GM21423 (cell line): Measurements from ENCODE around the gene NBEA.
A peak's percentile ranks its signal among the peaks of the same experiment; 100 is the strongest.
"Not testable (repeated sequence)": the region's sequence is repeated elsewhere in the genome, so short reads cannot be mapped to it uniquely, and the experiment has no call there.

Source experiments
- ATAC-seq: cut with Tn5 transposase; IDR thresholded peaks from one replicate; pipeline ENCODE4 v1.9.1; 2021; ENCODE audit warnings: mild to moderate bottlenecking, moderate library complexity; ENCODE audit not compliant: unreplicated experiment

NBEA gene

GRCh38 chr13:35630551-35631275, 688.6 kb downstream of the NBEA start:
- ATAC-seq: peak; percentile 84

DNA sequence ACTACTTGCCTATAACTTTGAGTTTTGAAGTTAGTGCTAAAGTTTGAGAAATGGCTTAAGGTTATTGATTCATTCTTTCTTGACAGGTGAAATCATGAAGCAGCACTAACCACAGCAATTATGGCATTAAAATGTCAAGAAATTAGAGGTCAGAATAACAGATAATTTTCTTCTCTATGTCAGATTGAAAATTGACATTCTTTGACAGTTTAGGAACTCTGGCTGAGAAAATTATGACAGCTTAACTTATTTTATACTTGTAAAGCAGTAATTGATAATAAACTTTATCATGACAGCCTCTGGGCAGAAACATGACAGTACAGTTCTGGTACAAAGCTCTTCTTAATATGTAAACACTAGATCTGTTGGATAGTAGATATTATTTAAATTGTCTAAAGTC, 689.6 kb downstream of the NBEA start:
- ATAC-seq: no peak

- no peak for ATAC-seq
Observed at GRCh38 chr13:35643625-35644024, 701.6 kb downstream of the NBEA start.

GRCh38 chr13:35646056-35646774, 704.1 kb downstream of the NBEA start:
- no peak for ATAC-seq

DNA sequence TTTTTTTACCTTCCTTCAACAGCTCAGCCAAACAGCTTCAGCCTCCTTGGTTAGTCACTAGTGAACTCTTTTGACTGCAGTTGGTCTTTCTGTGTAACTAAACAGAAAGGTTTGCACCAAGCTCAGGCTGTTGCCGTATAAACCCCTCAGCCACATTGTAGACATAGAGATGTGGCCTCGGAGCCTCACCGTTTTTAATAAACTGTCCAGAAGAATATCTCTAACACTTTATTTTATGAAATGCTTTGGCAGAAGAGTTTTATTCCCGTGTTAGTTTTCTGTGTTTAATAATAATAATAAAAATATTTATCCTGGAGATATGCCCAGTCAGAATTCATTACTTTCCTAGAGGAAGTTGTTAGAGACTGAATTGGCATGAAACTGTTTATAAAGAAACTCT, 706.1 kb downstream of the NBEA start:
- ATAC-seq: no peak

GRCh38 chr13:35649162-35649561, 707.1 kb downstream of the NBEA start:
- no peak for ATAC-seq

- no peak for ATAC-seq
Observed at GRCh38 chr13:35659796-35660195, 717.7 kb downstream of the NBEA start.

DNA sequence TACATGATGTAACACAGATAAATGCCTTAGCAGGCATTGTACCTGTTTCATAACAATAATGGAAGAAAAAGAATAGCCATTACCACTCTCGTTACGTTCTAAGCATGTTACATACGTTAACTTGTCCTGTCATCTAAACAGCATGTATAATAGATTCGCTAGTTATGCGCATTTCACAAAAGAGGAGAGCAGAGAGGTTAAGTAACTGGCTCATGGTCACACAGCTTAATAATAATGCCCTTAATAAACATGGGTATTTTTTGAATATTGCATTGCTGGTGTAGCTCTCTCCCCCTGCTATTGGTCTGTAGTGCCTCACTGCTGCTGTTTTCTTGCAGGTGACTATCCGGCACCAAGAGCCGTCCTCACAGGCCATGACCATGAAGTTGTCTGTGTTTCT, 722.7 kb downstream of the NBEA start:
- no peak for ATAC-seq

GRCh38 chr13:35669321-35669720, 727.3 kb downstream of the NBEA start:
- ATAC-seq: no peak

- no peak for ATAC-seq
Observed at GRCh38 chr13:35672611-35673010, 730.5 kb downstream of the NBEA start.

- no peak for ATAC-seq
Observed at GRCh38 chr13:35675651-35676050, 733.6 kb downstream of the NBEA start.

- ATAC-seq: not testable (repeated sequence)
Observed at GRCh38 chr13:35677863-35678262, 735.8 kb downstream of the NBEA start.

DNA sequence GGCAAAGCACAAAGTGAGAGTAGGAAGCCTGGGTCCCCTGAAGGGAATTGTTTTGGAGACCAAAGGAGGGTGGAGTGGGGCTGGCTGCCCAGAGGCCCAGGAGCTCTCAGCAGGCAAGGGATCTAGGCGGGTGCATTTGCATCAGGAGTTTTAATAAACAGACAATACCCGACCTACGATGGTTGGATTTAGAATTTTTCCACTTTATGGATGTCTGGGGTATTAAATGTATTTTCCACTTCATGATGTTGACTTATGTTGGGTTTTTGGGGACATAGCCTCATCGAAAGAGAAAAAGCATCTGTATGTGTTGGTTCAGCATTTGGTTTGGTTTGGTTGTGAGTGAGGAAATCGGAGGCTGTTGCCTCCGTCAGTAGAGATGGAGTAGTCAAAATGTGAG, 739.6 kb downstream of the NBEA start:
- no peak for ATAC-seq

DNA sequence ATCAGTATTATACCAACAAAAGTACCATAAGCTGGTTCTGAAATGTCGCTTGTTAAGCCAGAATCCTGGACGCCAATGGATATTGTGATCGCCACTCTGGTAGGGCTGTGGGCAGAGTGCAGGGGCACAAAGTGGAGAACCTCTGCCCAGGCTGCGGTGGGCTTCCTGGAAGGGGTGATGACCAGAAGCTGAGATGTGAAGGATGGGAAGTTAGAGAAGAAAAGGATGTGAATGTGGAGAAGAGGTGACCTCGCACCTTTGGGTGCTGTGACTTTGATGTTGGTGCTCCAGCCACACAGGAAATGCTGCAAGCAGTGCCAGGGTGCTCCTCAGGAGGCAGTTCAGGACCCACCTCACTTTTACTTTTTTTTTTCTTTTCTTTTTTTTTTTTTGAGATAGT, 742.4 kb downstream of the NBEA start:
- no peak for ATAC-seq

DNA sequence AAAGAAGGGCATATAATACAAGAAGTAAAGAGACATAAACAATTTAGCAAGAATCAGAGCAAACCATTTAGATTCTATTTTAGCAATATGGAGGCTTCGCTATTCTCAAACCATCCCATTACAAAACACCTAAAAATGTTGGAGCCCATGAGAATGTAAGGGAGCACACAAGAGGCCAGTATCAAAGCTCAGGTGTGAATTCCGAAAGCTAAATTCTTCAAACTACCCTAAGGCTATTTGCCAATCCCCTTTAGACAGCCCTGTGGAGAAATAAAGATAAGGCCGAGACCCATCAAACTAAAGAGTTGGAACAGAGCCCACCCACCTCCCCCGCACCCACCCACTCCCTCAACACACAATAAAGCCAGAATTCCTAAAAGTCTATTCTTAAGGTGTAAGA, 745.3 kb downstream of the NBEA start:
- no peak for ATAC-seq

DNA sequence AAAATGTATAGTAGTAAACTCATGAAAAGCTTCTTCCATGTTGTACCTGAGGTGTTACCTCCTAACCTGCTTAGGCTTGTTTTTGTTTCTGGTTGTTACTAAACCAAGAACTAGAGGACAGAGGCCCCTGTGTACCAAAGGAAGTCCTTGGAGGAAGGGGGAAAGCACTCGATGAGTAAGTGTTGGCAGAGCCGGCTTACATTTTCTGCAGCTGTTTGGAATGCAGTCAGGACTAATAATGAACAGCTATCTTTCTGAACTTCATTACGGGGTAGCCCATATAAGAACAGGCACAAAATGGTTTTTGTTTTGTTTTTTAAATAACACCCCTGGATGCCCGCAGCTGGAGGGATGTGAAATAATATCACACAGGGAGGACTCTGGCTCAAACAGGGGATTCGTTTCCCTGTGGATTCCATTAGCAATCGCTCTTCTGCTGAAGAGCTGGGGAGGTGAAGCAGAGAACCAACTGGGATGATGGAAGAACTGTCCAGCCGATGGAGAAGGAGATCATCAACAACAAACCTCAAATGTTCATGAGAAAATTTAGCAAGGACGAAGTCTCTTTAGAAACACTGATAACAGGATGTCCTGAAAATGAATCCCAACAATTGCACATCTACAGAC, 748.6 kb downstream of the NBEA start:
- ATAC-seq: no peak

DNA sequence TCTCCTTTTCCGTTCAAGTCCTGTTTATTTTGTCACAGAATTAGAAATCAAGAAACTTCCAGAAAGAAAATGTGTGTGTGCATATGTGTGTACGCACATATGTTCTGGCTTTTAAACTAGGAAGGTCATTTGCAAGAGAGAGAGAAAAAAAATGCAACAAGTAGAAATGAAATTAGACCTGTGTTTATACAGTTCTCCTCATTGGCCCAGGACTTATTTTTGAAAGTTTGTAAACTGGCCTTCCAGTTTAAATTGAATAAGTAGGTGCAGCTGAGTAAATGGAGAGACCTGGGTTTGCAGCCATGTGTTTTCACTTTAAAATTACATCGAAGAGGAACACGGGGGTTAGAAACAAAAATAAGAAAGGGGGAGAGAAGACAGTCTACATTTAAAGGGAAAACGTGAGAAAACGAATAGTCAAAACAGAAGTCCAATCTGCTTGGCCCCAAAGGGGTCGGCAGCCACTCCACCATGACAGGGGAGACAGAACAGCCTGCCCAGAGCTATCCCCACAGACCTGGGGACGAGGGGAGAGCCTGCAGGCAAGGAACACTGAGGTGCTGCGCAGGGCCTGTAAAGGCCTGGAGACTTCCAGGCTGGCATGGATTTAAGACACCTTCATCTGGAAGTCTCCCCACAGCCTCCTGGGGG, 751.2 kb downstream of the NBEA start:
- no peak for ATAC-seq

DNA sequence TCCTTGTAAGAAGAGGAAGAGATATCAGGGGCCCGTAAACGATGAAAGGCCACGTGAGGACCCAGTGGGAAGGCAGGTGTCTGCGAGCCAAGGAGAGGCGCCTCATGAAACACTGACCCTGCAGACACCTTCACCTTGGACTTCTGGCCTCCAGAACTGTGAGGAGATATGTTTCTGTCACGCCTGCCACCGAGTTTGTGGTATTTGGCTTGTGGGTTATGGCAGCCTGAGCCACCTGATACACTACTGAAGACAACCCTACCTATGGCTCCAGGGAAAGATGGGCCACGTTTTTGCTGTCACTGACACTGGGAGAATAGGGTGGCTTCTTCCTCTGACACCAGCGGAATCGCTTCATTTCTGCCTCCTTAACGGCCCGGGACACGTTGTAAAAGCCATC, 752.0 kb downstream of the NBEA start:
- no peak for ATAC-seq

DNA sequence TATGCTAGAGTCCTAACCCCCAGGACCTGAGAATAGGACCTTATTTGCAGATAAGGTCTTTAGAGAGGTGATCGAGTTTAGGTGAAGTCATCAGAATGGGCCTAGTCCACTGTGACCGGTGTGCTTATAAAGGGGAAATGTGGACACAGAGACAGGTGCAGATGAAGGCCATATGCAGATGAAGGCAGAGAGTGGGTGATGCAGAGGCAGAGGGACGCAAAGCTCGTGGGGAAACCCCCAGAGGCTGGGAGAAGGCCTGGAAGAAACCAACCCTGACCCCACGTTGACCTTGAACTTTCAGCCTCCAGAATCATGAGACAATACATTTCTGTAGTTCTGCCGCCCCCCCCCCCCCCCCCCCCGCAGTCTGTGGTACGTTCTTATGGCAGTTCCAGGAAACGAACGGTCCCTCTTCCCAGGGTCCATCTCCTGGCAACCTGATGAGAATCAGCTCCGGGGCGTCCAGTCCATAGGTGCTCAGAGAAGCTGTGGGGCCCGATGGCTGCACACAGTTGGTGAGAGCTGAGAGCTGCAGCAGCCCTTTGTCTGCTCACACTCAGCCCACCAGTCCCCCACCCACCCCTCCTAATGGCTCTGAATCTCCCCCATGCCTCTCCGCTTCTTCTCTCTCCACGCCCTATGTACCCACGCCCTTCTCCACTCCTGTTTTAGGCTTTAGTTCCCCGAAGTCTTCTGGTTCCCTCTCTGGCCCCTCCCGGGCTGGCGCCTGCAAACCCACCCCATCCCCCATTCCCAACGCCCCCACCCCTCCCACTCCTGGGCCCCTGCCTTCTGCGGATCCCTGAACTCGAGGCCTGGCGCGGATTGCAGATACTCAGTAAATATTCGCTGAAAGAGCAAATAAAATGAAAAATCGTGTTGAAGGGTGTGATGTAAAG, 752.7 kb downstream of the NBEA start:
- ATAC-seq: no peak

DNA sequence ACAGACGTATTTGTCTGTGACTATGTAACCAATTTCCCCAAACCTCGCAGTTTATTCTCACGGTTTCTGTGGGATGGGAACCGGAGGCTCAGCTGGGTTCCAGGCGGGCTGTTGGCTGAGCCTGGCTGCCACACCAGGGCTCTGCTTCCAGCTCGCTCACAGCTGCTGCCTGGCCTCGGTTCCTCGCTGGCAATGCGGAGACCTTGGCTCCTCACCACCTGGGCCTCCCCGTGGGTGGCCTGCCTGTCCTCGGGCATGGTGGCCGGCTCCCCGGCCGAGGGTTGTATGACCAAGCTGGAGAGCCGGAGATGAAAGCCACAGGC, 753.3 kb downstream of the NBEA start:
- ATAC-seq: no peak
